Psoas muscle (tissue), 8 donors: ENCODE results near the gene TCTA. TPM values are rescaled to one million over a fixed set of nuclear protein-coding genes. Genes with fewer than 3 reads are reported as not detected.

Source experiments
- ATAC-seq, 4 donors: fragments of 200-7000 bp; cut with Tn5 transposase; one replicate each; pipeline ENCODE4 v1.9.1; 2020; ENCODE audit warnings: moderate library complexity in 3 of 4, mild to moderate bottlenecking in 2 of 4
- DNase-seq, 2 donors: peaks; one replicate each; pipeline ENCODE4 v3.0.0-alpha.2; 2020
- H3K27ac ChIP-seq: fragments of 200-600 bp; one replicate; pipeline ENCODE4 v1.8.0; 2022
- H3K27me3 ChIP-seq, 3 donors: fragments of 200-600 bp in 1 of 3; one replicate each; pipeline versions ENCODE4 v1.6.1 to v1.8.0; 2013 to 2022; ENCODE audit warnings: low read length in 2 of 3, mild to moderate bottlenecking in 2 of 3, moderate library complexity in 1 of 3; ENCODE audit not compliant: insufficient read depth in 3 of 3
- H3K36me3 ChIP-seq, 2 donors: fragments of 200-600 bp in 1 of 2; one replicate each; pipeline versions ENCODE4 v1.6.1 to v1.8.0; 2013 to 2022; ENCODE audit warnings: low read depth in 1 of 2, mild to moderate bottlenecking in 1 of 2, moderate library complexity in 1 of 2; ENCODE audit not compliant: insufficient read depth in 1 of 2
- H3K4me1 ChIP-seq: fragments of 200-600 bp; one replicate; pipeline ENCODE4 v1.8.0; 2022
- H3K4me3 ChIP-seq: fragments of 200-600 bp; one replicate; pipeline ENCODE4 v1.8.0; 2022; ENCODE audit warnings: mild to moderate bottlenecking
- H3K9me3 ChIP-seq: fragments of 200-600 bp; one replicate; pipeline ENCODE4 v1.8.0; 2022
- CTCF ChIP-seq: fragments of 200-600 bp; IDR thresholded peaks from one replicate; pipeline ENCODE4 v1.8.0; 2022; ENCODE audit warnings: antibody characterized with exemption
- WGBS, 3 donors: extraction: QIAGEN DNeasy Blood & Tissue Kit; methylation state at CpG; one replicate each; pipeline versions ENCODE4 v1.1.6 to v1.1.7; 2013; 5-methylcytosine and 5-hydroxymethylcytosine counted together
- intact Hi-C, 2 donors: fragments of 100-400 bp; cut with DNase I; formaldehyde crosslinking; loops; one replicate each; pipeline versions ENCODE4 v1.11.0 to v1.14.2; 2022
- polyA plus RNA-seq, 3 donors: library from polyadenylated mRNA; stranded (reverse); fragments of 200-250 nt; gene quantifications; one replicate each; pipeline ENCODE4 v1.2.3, GENCODE V29; 2013
- total RNA-seq, 4 donors: library from RNA; stranded (reverse); fragmentation: NEBNext Ultra II Directional in 2 of 4; extraction: Animal tissue kit (Norgen Biotek cat#: 25700) in 2 of 4; gene quantifications; one replicate each; pipeline versions ENCODE4 v1.2.1 to v1.2.4, GENCODE V29; 2021 to 2023
- donor health status: healthy with polysubstance abuse.
- donor health status: DM: no; HTN: no; CAD: no; lungs with moderate emphysema.
- donor health status: Bipolar disorder and iron deficiency.
- donor health status: healthy.
- donor health status: DM: yes; HTN: yes; CAD: no.
- donor health status: DM: no; HTN: no; CAD: no.
- donor health status: DM: no; HTN: no; CAD: no.
- donor health status: DM: yes; HTN: yes; CAD: no.

Gene TCTA
- total and polyA plus RNA-seq, 7 donors: 11.4 to 46.1 (median 18.1) TPM

GRCh38 chr3:49412632-49413337 lies 562 bp downstream of the TCTA start:
- no peak for ATAC-seq
- intact Hi-C loops: loop anchor here in 1 of 2 donors (5.0 kb wide), 1 partner anchor 70 kb away; the partner anchor contains the start of gene USP4
- no peaks in the 10 kb centered on the region for H3K9me3 ChIP-seq
- peak in 1 of 2 donors; percentile 44 for DNase-seq
- WGBS, 3 donors: 21 to 23% (median 22%) methylated on average over 16 of the region's 16 CpGs
- H3K4me1 ChIP-seq: peaks cover 41% of the 10 kb centered on the region
- peaks cover 0 to 44% of the 10 kb centered on the region in 2 donors for H3K36me3 ChIP-seq
- no peaks in the 10 kb centered on the region for H3K27me3 ChIP-seq
- H3K4me3 ChIP-seq: peak overlapping the region; percentile 87
- no peak for TF ChIP-seq CTCF
- H3K27ac ChIP-seq: peak overlapping the region; percentile 99

DNA sequence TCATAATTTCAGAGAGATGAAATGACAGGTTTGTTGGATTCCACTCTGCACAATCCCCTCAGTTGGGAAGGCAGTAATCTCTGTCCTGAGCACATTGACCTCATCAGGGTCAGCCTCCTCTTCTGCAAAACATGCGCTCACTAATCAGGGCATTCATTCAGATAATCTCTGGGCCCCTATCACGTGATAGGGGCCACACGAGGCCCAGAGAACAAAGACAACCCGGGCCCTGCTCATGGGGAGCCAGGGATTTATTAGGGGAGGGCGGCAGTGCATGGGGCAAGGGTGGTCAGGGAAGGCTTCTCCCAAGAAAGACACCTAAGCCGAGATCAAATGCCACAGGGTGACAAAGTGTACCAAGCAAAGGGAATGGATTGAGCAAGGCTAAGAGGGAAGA lies 1.1 kb downstream of the TCTA start:
- WGBS, 3 donors: 80 to 91% (median 82%) methylated on average over 6 of the region's 6 CpGs
- no peak for ATAC-seq
- Histone ChIP-seq H3K9me3 (no peaks in the 10 kb centered on the region), H3K4me3 (peak overlapping the region; percentile 87), H3K27ac (peak overlapping the region; percentile 99), H3K36me3 (peaks cover 0 to 47% of the 10 kb centered on the region in 2 donors), H3K4me1 (peaks cover 35% of the 10 kb centered on the region), H3K27me3 (no peaks in the 10 kb centered on the region)
- peak in 1 of 2 donors; percentile 46 for DNase-seq
- no peak for TF ChIP-seq CTCF
- intact Hi-C loops: loop anchor here in 1 of 2 donors (5.0 kb wide), 1 partner anchor 71 kb away; the partner anchor contains the start of gene USP4

DNA sequence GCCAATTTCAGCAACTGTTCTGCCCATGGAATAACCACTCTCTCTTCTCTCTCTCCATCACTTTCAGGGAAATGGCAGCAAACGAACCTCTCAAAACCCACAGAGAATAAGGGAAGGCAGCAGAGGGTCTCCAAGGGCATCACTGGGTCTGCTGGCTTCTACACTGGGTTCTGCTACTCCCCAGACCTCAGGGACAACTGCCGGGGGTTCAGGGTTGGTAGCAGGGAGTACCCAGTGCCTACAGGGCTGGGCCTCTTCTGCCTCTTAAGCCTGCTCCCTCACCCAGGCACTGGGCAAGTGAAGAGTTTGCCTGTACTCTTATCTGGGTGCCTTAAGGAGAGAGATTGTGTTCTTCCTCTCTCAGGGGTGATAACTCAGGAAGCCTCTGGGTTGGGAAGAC lies 2.5 kb downstream of the TCTA start:
- H3K27ac ChIP-seq: peak overlapping the region; percentile 2
- WGBS, 3 donors: 88 to 90% (median 89%) methylated on average over 2 of the region's 2 CpGs
- DNase-seq (peak in 1 of 2 donors; percentile 17), ATAC-seq (no peak)
- peaks cover 21% of the 10 kb centered on the region for H3K4me1 ChIP-seq
- TF ChIP-seq CTCF: no peak
- H3K27me3 ChIP-seq: no peaks in the 10 kb centered on the region
- H3K9me3 ChIP-seq: no peaks in the 10 kb centered on the region
- intact Hi-C loops: loop anchor here in 1 of 2 donors (5.0 kb wide), 1 partner anchor 72 kb away; the partner anchor contains the start of gene USP4
- H3K36me3 ChIP-seq: peaks cover 0 to 58% of the 10 kb centered on the region in 2 donors
- no peak overlapping the region for H3K4me3 ChIP-seq

GRCh38 chr3:49415931-49416601 lies 3.8 kb downstream of the TCTA start:
- TF ChIP-seq CTCF: no peak
- peak overlapping the region; percentile 46 for H3K27ac ChIP-seq
- intact Hi-C loops: no loop called here
- DNase-seq (peak in 1 of 2 donors; percentile 46), ATAC-seq (no peak)
- 13 to 30% (median 20%) methylated on average over 4 of the region's 4 CpGs for WGBS, 3 donors
- peaks cover 17% of the 10 kb centered on the region for H3K4me1 ChIP-seq
- no peak overlapping the region for H3K4me3 ChIP-seq
- H3K9me3 ChIP-seq: no peaks in the 10 kb centered on the region
- H3K27me3 ChIP-seq: no peaks in the 10 kb centered on the region
- H3K36me3 ChIP-seq: peaks cover 0 to 67% of the 10 kb centered on the region in 2 donors
